Stimulated activated effector memory CD8-positive, alpha-beta T cell treated with anti-CD3 and anti-CD28 coated beads, Interleukin-12 subunit alpha, Interleukin-12 subunit beta, amount 100 ng/mL, for 72 hours (primary cell): ENCODE results near the gene ST8SIA4.

Source experiments
- ATAC-seq: fragments of 150-1000 bp; cut with Tn5 transposase; 2 replicates; pipeline ENCODE4 v1.10.0; 2021
- DNase-seq, 2 donors: peaks; one replicate each; pipeline ENCODE4 v3.0.0; 2021 to 2022; ENCODE audit warnings: low spot score in 2 of 2
- H3K27ac Mint-ChIP-seq: one replicate; pipeline ENCODE4 v1.8.0; 2022; ENCODE audit warnings: mild to moderate bottlenecking, mixed read lengths
- H3K36me3 Mint-ChIP-seq: one replicate; pipeline ENCODE4 v1.8.0; 2022; ENCODE audit warnings: mild to moderate bottlenecking, mixed read lengths
- H3K4me1 Mint-ChIP-seq: one replicate; pipeline ENCODE4 v1.8.0; 2022; ENCODE audit warnings: mixed read lengths
- H3K4me3 Mint-ChIP-seq: one replicate; pipeline ENCODE4 v1.8.0; 2022; ENCODE audit warnings: mild to moderate bottlenecking, mixed read lengths
- H3K9me3 Mint-ChIP-seq: one replicate; pipeline ENCODE4 v1.8.0; 2022; ENCODE audit warnings: mixed read lengths

Gene ST8SIA4

GRCh38 chr5:100758780-100759179 is 144.3 kb downstream of the ST8SIA4 start:
- no peaks in the 10 kb centered on the region for H3K9me3 Mint-ChIP-seq
- no peaks in the 10 kb centered on the region for H3K4me1 Mint-ChIP-seq
- no peak overlapping the region for H3K4me3 Mint-ChIP-seq

GRCh38 chr5:100758306-100758705 is 144.8 kb downstream of the ST8SIA4 start:
- ATAC-seq (no peak), DNase-seq (no peak)
- Mint-ChIP-seq H3K4me3 (no peak overlapping the region), H3K9me3 (no peaks in the 10 kb centered on the region), H3K4me1 (no peaks in the 10 kb centered on the region), H3K36me3 (no peaks in the 10 kb centered on the region), H3K27ac (no peak overlapping the region)

More at GRCh38 chr5:100758780-100759179, 144.3 kb downstream of the ST8SIA4 start:
- Mint-ChIP-seq H3K27ac (no peak overlapping the region), H3K36me3 (no peaks in the 10 kb centered on the region)
- DNase-seq: no peak
- ATAC-seq: no peak

GRCh38 chr5:100757618-100758017 is 145.5 kb downstream of the ST8SIA4 start:
- DNase-seq (no peak), ATAC-seq (no peak)
- Mint-ChIP-seq H3K27ac (no peak overlapping the region), H3K36me3 (no peaks in the 10 kb centered on the region), H3K4me3 (no peak overlapping the region), H3K4me1 (no peaks in the 10 kb centered on the region), H3K9me3 (no peaks in the 10 kb centered on the region)
